HG03558 (cell line): ENCODE results near the gene DUSP6.

Experiments
- ATAC-seq: cut with Tn5 transposase; IDR thresholded peaks from one replicate; pipeline ENCODE4 v1.9.1; 2021; ENCODE audit warnings: moderate number of reproducible peaks; ENCODE audit not compliant: unreplicated experiment; ENCODE audit errors: extremely low read depth

DUSP6 gene

GRCh38 chr12:89352492-89353187 lies at the start of gene DUSP6:
Gene DUSP6, minus strand, starts transcription at chr12:89352501. Its CDS starts 462 bp downstream, at chr12:89352039.
- no peak for ATAC-seq

- ATAC-seq = no peak
These were observed 49.2 kb upstream of the DUSP6 start for GRCh38 chr12:89401433-89402058.

- no peak for ATAC-seq
These were observed 48.1 kb upstream of the DUSP6 start for GRCh38 chr12:89400415-89400814.

- no peak for ATAC-seq
These were observed 43.4 kb upstream of the DUSP6 start for GRCh38 chr12:89395712-89396111.

GRCh38 chr12:89393551-89394121 lies 41.3 kb upstream of the DUSP6 start:
- no peak for ATAC-seq

GRCh38 chr12:89392391-89392790 lies 40.1 kb upstream of the DUSP6 start:
- ATAC-seq = no peak

GRCh38 chr12:89391726-89392336 lies 39.5 kb upstream of the DUSP6 start:
- no peak for ATAC-seq

GRCh38 chr12:89390802-89391673 lies 38.7 kb upstream of the DUSP6 start:
- ATAC-seq = no peak

- ATAC-seq = no peak
These were observed 37.7 kb upstream of the DUSP6 start for GRCh38 chr12:89389755-89390661.

GRCh38 chr12:89386138-89386537 lies 33.8 kb upstream of the DUSP6 start:
- no peak for ATAC-seq

GRCh38 chr12:89384807-89385206 lies 32.5 kb upstream of the DUSP6 start:
- no peak for ATAC-seq

- no peak for ATAC-seq
These were observed 31.9 kb upstream of the DUSP6 start for GRCh38 chr12:89384050-89384758.

GRCh38 chr12:89383235-89384049 lies 31.1 kb upstream of the DUSP6 start:
- ATAC-seq = no peak

- no peak for ATAC-seq
These were observed 30.0 kb upstream of the DUSP6 start for GRCh38 chr12:89382328-89382727.

GRCh38 chr12:89379839-89380467 lies 27.7 kb upstream of the DUSP6 start:
- ATAC-seq = no peak

GRCh38 chr12:89379148-89379838 lies 27.0 kb upstream of the DUSP6 start:
- no peak for ATAC-seq

- no peak for ATAC-seq
These were observed 24.5 kb upstream of the DUSP6 start for GRCh38 chr12:89376844-89377243.
